Liver (tissue), 9 donors: ENCODE measurements around the gene ARIH1. TPM values are rescaled to one million over a fixed set of nuclear protein-coding genes. Genes with fewer than 3 reads are reported as not detected.

Source experiments
- DNase-seq: peaks from one replicate; pipeline ENCODE4 v3.0.0-alpha.2; 2017; ENCODE audit warnings: low spot score
- H3K27ac ChIP-seq, 2 donors: one replicate each; pipeline ENCODE4 v1.7.0; 2013; ENCODE audit warnings: inconsistent platforms in 2 of 2, low read length in 2 of 2, control low read depth in 1 of 2, low read depth in 1 of 2, mild to moderate bottlenecking in 1 of 2
- H3K27me3 ChIP-seq, 4 donors: one replicate each; pipeline versions ENCODE4 v1.6.1 to v1.7.0; 2013; ENCODE audit warnings: low read length in 3 of 4, inconsistent platforms in 1 of 4, mild to moderate bottlenecking in 1 of 4, moderate library complexity in 1 of 4; ENCODE audit not compliant: control insufficient read depth in 4 of 4, insufficient read depth in 4 of 4
- H3K36me3 ChIP-seq, 4 donors: one replicate each; pipeline versions ENCODE4 v1.6.1 to v1.7.0; 2013; ENCODE audit warnings: low read length in 3 of 4, mild to moderate bottlenecking in 3 of 4, low read depth in 1 of 4, moderate library complexity in 1 of 4; ENCODE audit not compliant: control insufficient read depth in 4 of 4, insufficient read depth in 3 of 4
- H3K4me1 ChIP-seq, 4 donors: one replicate each; pipeline versions ENCODE4 v1.6.1 to v1.7.0; 2013; ENCODE audit warnings: low read length in 3 of 4, mild to moderate bottlenecking in 3 of 4, moderate library complexity in 1 of 4; ENCODE audit not compliant: control insufficient read depth in 4 of 4, insufficient read depth in 4 of 4
- H3K4me3 ChIP-seq, 3 donors: one replicate each; pipeline versions ENCODE4 v1.6.1 to v1.7.0; 2013; ENCODE audit warnings: low read length in 3 of 3, control low read depth in 1 of 3, low read depth in 1 of 3, mild to moderate bottlenecking in 1 of 3
- H3K9ac ChIP-seq, 2 donors: one replicate each; pipeline ENCODE4 v1.7.0; 2013; ENCODE audit warnings: low read length in 2 of 2, mild to moderate bottlenecking in 2 of 2, moderate library complexity in 2 of 2, control low read depth in 1 of 2, low read depth in 1 of 2
- H3K9me3 ChIP-seq, 4 donors: one replicate each; pipeline versions ENCODE4 v1.6.1 to v1.7.0; 2013; ENCODE audit warnings: low read length in 3 of 4; ENCODE audit not compliant: control insufficient read depth in 4 of 4
- ATF3 ChIP-seq: IDR thresholded peaks from 2 replicates; pipeline ENCODE4 v1.6.1; 2016; ENCODE audit warnings: antibody characterized with exemption
- CTCF ChIP-seq: fragments of 150-350 bp; IDR thresholded peaks from 2 replicates; pipeline ENCODE4 v1.5.1; 2017; ENCODE audit warnings: improper control_type of control experiment, low read depth, low read length; ENCODE audit not compliant: missing input control
- EGR1 ChIP-seq, 2 donors: IDR thresholded peaks; 2 replicates each; pipeline ENCODE4 v1.6.1; 2016 to 2018; ENCODE audit warnings: antibody characterized with exemption in 2 of 2, low read depth in 2 of 2
- FOXA1 ChIP-seq: IDR thresholded peaks from 2 replicates; pipeline ENCODE4 v1.6.1; 2016; ENCODE audit warnings: antibody characterized with exemption
- FOXA2 ChIP-seq: IDR thresholded peaks from 2 replicates; pipeline ENCODE4 v1.6.1; 2016; ENCODE audit warnings: antibody characterized with exemption
- GABPA ChIP-seq, 2 donors: IDR thresholded peaks in 1 of 2; conservative IDR thresholded peaks in 1 of 2; 2 replicates each; pipeline ENCODE4 v1.6.1; 2016; ENCODE audit warnings: antibody characterized with exemption in 2 of 2, mild to moderate bottlenecking in 1 of 2, moderate library complexity in 1 of 2
- HNF4A ChIP-seq, 2 donors: conservative IDR thresholded peaks; 2 replicates each; pipeline ENCODE4 v1.6.1; 2016; ENCODE audit warnings: antibody characterized with exemption in 2 of 2, mild to moderate bottlenecking in 2 of 2
- HNF4G ChIP-seq: IDR thresholded peaks from 2 replicates; pipeline ENCODE4 v1.6.1; 2016; ENCODE audit warnings: antibody characterized with exemption
- JUND ChIP-seq, 2 donors: IDR thresholded peaks; 2 replicates each; pipeline ENCODE4 v1.6.1; 2016; ENCODE audit warnings: antibody characterized with exemption in 2 of 2
- MAX ChIP-seq: IDR thresholded peaks from 2 replicates; pipeline ENCODE4 v1.6.1; 2016; ENCODE audit warnings: antibody characterized with exemption
- NR2F2 ChIP-seq: IDR thresholded peaks from 2 replicates; pipeline ENCODE4 v1.6.1; 2016; ENCODE audit warnings: antibody characterized with exemption
- RAD21 ChIP-seq, 2 donors: IDR thresholded peaks; 2 replicates each; pipeline ENCODE4 v1.6.1; 2016; ENCODE audit warnings: antibody characterized with exemption in 2 of 2, mild to moderate bottlenecking in 2 of 2
- REST ChIP-seq: IDR thresholded peaks from 2 replicates; pipeline ENCODE4 v1.6.1; 2016; ENCODE audit warnings: antibody characterized with exemption, mild to moderate bottlenecking
- RXRA ChIP-seq, 2 donors: IDR thresholded peaks; 2 replicates each; pipeline ENCODE4 v1.6.1; 2017 to 2018; ENCODE audit warnings: antibody characterized with exemption in 2 of 2, mild to moderate bottlenecking in 1 of 2
- SP1 ChIP-seq: IDR thresholded peaks from 2 replicates; pipeline ENCODE4 v1.6.1; 2018; ENCODE audit warnings: antibody characterized with exemption, mild to moderate bottlenecking
- TAF1 ChIP-seq: conservative IDR thresholded peaks from 2 replicates; pipeline ENCODE4 v1.6.1; 2016; ENCODE audit warnings: antibody characterized with exemption, mild to moderate bottlenecking
- YY1 ChIP-seq: IDR thresholded peaks from 2 replicates; pipeline ENCODE4 v1.6.1; 2016; ENCODE audit warnings: antibody characterized with exemption, mild to moderate bottlenecking
- WGBS: extraction: QIAGEN DNeasy Blood & Tissue Kit; methylation state at CpG from one replicate; pipeline ENCODE4 v1.1.7; 2013; 5-methylcytosine and 5-hydroxymethylcytosine counted together
- polyA plus RNA-seq, 2 donors: library from polyadenylated mRNA; stranded (reverse) in 1 of 2; unstranded in 1 of 2; fragments of 200-250 nt in 1 of 2; fragments of >200 nt in 1 of 2; fragmentation: Nextera tagmentation in 1 of 2; extraction: Ambion mirVana in 1 of 2; gene quantifications; one replicate each; pipeline versions ENCODE4 v1.2.1 to v1.2.3, GENCODE V29; 2013 to 2015
- total RNA-seq, 2 donors: library from RNA; depleted of rRNA; stranded (reverse); fragments of >200 nt; gene quantifications; one replicate each; pipeline ENCODE4 v1.2.3, GENCODE V29; 2014
- TF ChIP-seq, protein P1 (sequence below): IDR thresholded peaks from 2 replicates; pipeline ENCODE4 v1.6.1; 2016; ENCODE audit warnings: antibody characterized with exemption
- donor health status: healthy.
- donor health status: healthy.
- donor health status: healthy.
- donor health status: healthy.
- donor health status: healthy.

Gene ARIH1
- total and polyA plus RNA-seq, 4 donors: 10.8 to 23.8 (median 18.8) TPM

DNA sequence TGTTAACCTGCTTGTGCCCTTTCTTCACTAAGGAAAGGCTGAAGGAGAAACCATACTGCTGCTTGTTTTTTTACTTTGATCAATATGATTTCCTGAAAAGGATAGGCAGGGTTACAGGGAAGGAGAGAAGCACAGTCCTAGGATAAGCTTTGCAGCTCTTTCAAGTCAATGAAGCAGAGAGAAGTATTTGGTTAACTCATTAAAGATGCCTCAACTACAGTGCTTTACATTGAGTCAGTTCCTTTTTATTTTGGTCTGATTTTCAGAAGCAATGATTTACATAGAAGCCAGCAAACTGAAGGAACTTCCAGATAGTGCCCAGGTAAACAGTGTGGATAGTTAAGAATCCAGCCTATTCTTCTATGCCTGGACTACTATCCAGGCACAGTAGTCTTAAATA lies 64.8 kb downstream of the ARIH1 start:
- Histone ChIP-seq H3K9me3 (no peaks in the 10 kb centered on the region), H3K36me3 (no peaks in the 10 kb centered on the region), H3K4me1 (peaks cover 0 to 2% (median under 1%) of the 10 kb centered on the region in 4 donors), H3K27ac (no peak overlapping the region), H3K9ac (no peak overlapping the region), H3K27me3 (no peaks in the 10 kb centered on the region), H3K4me3 (no peak overlapping the region)
- TF ChIP-seq TAF1 (no peak), EGR1 (IDR thresholded peaks at IDR 0.05; ENCODE audit: low read depth in 2 of 2) (no peak), NR2F2 (no peak)
- no peak for DNase-seq

- no peak for DNase-seq
- Histone ChIP-seq H3K36me3 (peaks cover 0 to 8% (median 3%) of the 10 kb centered on the region in 4 donors), H3K27me3 (no peaks in the 10 kb centered on the region), H3K9me3 (no peaks in the 10 kb centered on the region), H3K9ac (no peak overlapping the region), H3K27ac (no peak overlapping the region), H3K4me1 (peaks cover 0 to 2% (median 0%) of the 10 kb centered on the region in 4 donors), H3K4me3 (no peak overlapping the region)
- no peak for TF ChIP-seq GABPA (IDR thresholded peaks at IDR 0.05 in 1 of 2, conservative IDR thresholded peaks at IDR 0.05 in 1 of 2)
- no peak for TF ChIP-seq CTCF
- no peak for TF ChIP-seq RXRA (IDR thresholded peaks at IDR 0.05)
- no peak for TF ChIP-seq NR2F2
- no peak for TF ChIP-seq HNF4A (conservative IDR thresholded peaks at IDR 0.05)
- TF ChIP-seq YY1: no peak
- no peak for TF ChIP-seq JUND (IDR thresholded peaks at IDR 0.05)
- no peak for TF ChIP-seq MAX
- TF ChIP-seq, protein P1, sequence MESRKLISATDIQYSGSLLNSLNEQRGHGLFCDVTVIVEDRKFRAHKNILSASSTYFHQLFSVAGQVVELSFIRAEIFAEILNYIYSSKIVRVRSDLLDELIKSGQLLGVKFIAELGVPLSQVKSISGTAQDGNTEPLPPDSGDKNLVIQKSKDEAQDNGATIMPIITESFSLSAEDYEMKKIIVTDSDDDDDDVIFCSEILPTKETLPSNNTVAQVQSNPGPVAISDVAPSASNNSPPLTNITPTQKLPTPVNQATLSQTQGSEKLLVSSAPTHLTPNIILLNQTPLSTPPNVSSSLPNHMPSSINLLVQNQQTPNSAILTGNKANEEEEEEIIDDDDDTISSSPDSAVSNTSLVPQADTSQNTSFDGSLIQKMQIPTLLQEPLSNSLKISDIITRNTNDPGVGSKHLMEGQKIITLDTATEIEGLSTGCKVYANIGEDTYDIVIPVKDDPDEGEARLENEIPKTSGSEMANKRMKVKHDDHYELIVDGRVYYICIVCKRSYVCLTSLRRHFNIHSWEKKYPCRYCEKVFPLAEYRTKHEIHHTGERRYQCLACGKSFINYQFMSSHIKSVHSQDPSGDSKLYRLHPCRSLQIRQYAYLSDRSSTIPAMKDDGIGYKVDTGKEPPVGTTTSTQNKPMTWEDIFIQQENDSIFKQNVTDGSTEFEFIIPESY: no peak
- TF ChIP-seq SP1: no peak
- TF ChIP-seq EGR1 (IDR thresholded peaks at IDR 0.05; ENCODE audit: low read depth in 2 of 2): no peak
- no peak for TF ChIP-seq RAD21 (IDR thresholded peaks at IDR 0.05)
- TF ChIP-seq REST: no peak
- no peak for TF ChIP-seq HNF4G
- TF ChIP-seq ATF3: no peak
- TF ChIP-seq FOXA2: no peak
- no peak for TF ChIP-seq TAF1
- TF ChIP-seq FOXA1: no peak
- 98% methylated on average over 11 of the region's 11 CpGs for WGBS
Observed at GRCh38 chr15:72540606-72541237, 66.6 kb downstream of the ARIH1 start.
